Measurements from ENCODE around the gene MAP4K3. TPM values are rescaled to one million over a fixed set of nuclear protein-coding genes. Genes with fewer than 3 reads are reported as not detected.

MAP4K3 gene
- total and polyA plus RNA-seq, 2 of the 8 experiments (the other 6 are each of a cell fraction or from before 2014, with no cell fraction given) = 11.4 to 63.0 TPM

GRCh38 chr2:39210846-39211245 is 226.2 kb downstream of the MAP4K3 start:
- FAIRE-seq (no peak), DNase-seq (ENCODE audit: low read depth in 1 of 2, low spot score in 2 of 2) (no peak)
- Histone ChIP-seq H3K79me1 (ENCODE audit: low read depth, low read length) (no peaks in the 10 kb centered on the region; the same call in 1 of the 2 replicates), H3K4ac (replicated peaks; ENCODE audit: insufficient read length, low read depth, low read length) (no peak overlapping the region), H3K14ac (ENCODE audit: insufficient read length) (no peak overlapping the region), H3K23ac (ENCODE audit: insufficient read length) (no peak overlapping the region), H4K8ac (ENCODE audit: extremely low read depth, insufficient read depth, low read length) (no peak overlapping the region), H4K5ac (ENCODE audit: insufficient read length, low read depth, low read length) (no peak overlapping the region), H3K36me3 (ENCODE audit: control insufficient read depth in 2 of 4, insufficient read depth in 4 of 4, low read length in 3 of 4) (no peaks in the 10 kb centered on the region), H3K27ac (ENCODE audit: low read depth, low read length) (no peak overlapping the region), H3K27me3 (replicated peaks in 1 of 4; ENCODE audit: control insufficient read depth in 3 of 4, extremely low read depth in 1 of 4, insufficient read depth in 3 of 4, low read length in 3 of 4) (no peaks in the 10 kb centered on the region), H2BK5ac (ENCODE audit: low read depth, low read length) (no peak overlapping the region), H2BK120ac (replicated peaks; ENCODE audit: low read depth, low read length) (no peak overlapping the region), H2BK20ac (ENCODE audit: low read length) (no peak overlapping the region), H2BK15ac (ENCODE audit: low read length) (no peak overlapping the region), H3K56ac (replicated peaks; ENCODE audit: insufficient read length, low read depth, low read length) (no peak overlapping the region), H3K23me2 (ENCODE audit: low read depth, low read length) (no peaks in the 10 kb centered on the region), H4K20me1 (replicated peaks in 1 of 2; ENCODE audit: control insufficient read depth in 1 of 2, insufficient read depth in 2 of 2, low read length in 2 of 2) (no peaks in the 10 kb centered on the region), H3K18ac (ENCODE audit: extremely low read depth, low read length) (no peak overlapping the region), H3K4me1 (replicated peaks in 1 of 4; ENCODE audit: control insufficient read depth in 3 of 4, insufficient read depth in 4 of 4, low read length in 3 of 4) (no peaks in the 10 kb centered on the region), H3K4me2 (ENCODE audit: insufficient read depth in 1 of 2, low read depth in 2 of 2, low read length in 2 of 2) (no peak overlapping the region), H2BK12ac (ENCODE audit: low read depth, low read length) (no peak overlapping the region), H3K9me3 (ENCODE audit: insufficient read depth in 2 of 2, low read depth in 1 of 2, low read length in 1 of 2) (no peaks in the 10 kb centered on the region), H3K9ac (replicated peaks in 1 of 4; ENCODE audit: extremely low read depth in 1 of 4, low read depth in 3 of 4, low read length in 3 of 4) (no peak overlapping the region), H3K4me3 (ENCODE audit: extremely low read depth in 1 of 4, insufficient read depth in 2 of 4, low read depth in 3 of 4, low read length in 4 of 4) (no peak overlapping the region), H3K79me2 (ENCODE audit: control insufficient read depth in 1 of 2, insufficient read depth in 2 of 2, low read length in 2 of 2) (no peaks in the 10 kb centered on the region), H4K91ac (replicated peaks; ENCODE audit: insufficient read length, low read length) (no peak overlapping the region), H2AFZ (ENCODE audit: low read length) (no peak overlapping the region), H2AK5ac (ENCODE audit: low read depth, low read length) (no peak overlapping the region)
- 91% methylated on average over 1 of the region's 1 CpG; no CpG with 5 or more reads in 1 of the 2 experiments for WGBS, 2 experiments (ENCODE audit: extremely low coverage in 1 of 2, insufficient coverage in 1 of 2, insufficient read length in 1 of 2, insufficient replicate concordance in 2 of 2, low coverage in 1 of 2, low lambda C conversion rate in 2 of 2, missing lambda C conversion rate in 1 of 2)
- TF ChIP-seq RBBP5 (IDR thresholded peaks at IDR 0.05; ENCODE audit: borderline replicate concordance, low read depth, low read length) = no peak
- no peak for TF ChIP-seq CHD2 (IDR thresholded peaks at IDR 0.05; ENCODE audit: low read length)
- no peak for TF ChIP-seq YY1 (IDR thresholded peaks at IDR 0.05; ENCODE audit: low read depth, low read length)
- no peak for TF ChIP-seq CBX8 (IDR thresholded peaks at IDR 0.05; ENCODE audit: borderline replicate concordance, low read depth, low read length)
- no peak for TF ChIP-seq TCF12 (IDR thresholded peaks at IDR 0.05; ENCODE audit: low read depth, low read length)
- TF ChIP-seq MAFK (IDR thresholded peaks at IDR 0.05; ENCODE audit: low read depth, low read length) = no peak
- ChIA-PET CTCF (ENCODE audit: partially characterized antibody) (interaction anchor here (1.0 to 2.3 kb wide), 4 partner anchors 8 to 519 kb away, joined by 3 to 10 read pairs (median 3); no protein-coding TSS in a partner anchor), POLR2A (ENCODE audit: partially characterized antibody) (no interaction called here)
